A549 (cell line): ENCODE measurements around the gene CFAP97D2.

Experiments
- CHD2 ChIP-seq: fragments of 150-350 bp; IDR thresholded peaks from 2 replicates; pipeline ENCODE4 v1.6.1; 2014; ENCODE audit warnings: low read length; ENCODE audit not compliant: partially characterized antibody
- FOSL2 ChIP-seq, 2 experiments: fragments of 450-650 bp in 1 of 2; fragments of >200 bp in 1 of 2; sonication (Bioruptor Twin) in 1 of 2; formaldehyde crosslinking; IDR thresholded peaks; 2 replicates each; pipeline versions ENCODE4 v1.5.0 to v1.6.1; 2016 to 2020; ENCODE audit warnings: mild to moderate bottlenecking in 1 of 2, moderate library complexity in 1 of 2
- MAZ ChIP-seq: fragments of 150-350 bp; IDR thresholded peaks from 2 replicates; pipeline ENCODE4 v1.6.1; 2014; ENCODE audit warnings: antibody characterized with exemption, low read depth, low read length, borderline replicate concordance
- NFE2L2 ChIP-seq: fragments of 150-350 bp; conservative IDR thresholded peaks from 2 replicates; pipeline ENCODE4 v1.6.1; 2014; ENCODE audit warnings: low read length
- POLR2A ChIP-seq: IDR thresholded peaks from 2 replicates; pipeline ENCODE4 v1.6.1; 2012; ENCODE audit warnings: mild to moderate bottlenecking, low read length
- SMC3 ChIP-seq: fragments of >200 bp; sonication (Bioruptor Twin); formaldehyde crosslinking; IDR thresholded peaks from 3 replicates; pipeline ENCODE4 v1.6.1; 2018; ENCODE audit warnings: inconsistent platforms
- TF ChIP-seq, protein P1 (sequence below): fragments of >200 bp; sonication (Bioruptor Twin); formaldehyde crosslinking; IDR thresholded peaks from 3 replicates; pipeline ENCODE4 v1.5.1; 2016
- TF ChIP-seq, protein P2 (sequence below): fragments of 450-650 bp; IDR thresholded peaks from 2 replicates; pipeline ENCODE4 v1.6.1; 2014; ENCODE audit warnings: antibody characterized with exemption

DNA sequence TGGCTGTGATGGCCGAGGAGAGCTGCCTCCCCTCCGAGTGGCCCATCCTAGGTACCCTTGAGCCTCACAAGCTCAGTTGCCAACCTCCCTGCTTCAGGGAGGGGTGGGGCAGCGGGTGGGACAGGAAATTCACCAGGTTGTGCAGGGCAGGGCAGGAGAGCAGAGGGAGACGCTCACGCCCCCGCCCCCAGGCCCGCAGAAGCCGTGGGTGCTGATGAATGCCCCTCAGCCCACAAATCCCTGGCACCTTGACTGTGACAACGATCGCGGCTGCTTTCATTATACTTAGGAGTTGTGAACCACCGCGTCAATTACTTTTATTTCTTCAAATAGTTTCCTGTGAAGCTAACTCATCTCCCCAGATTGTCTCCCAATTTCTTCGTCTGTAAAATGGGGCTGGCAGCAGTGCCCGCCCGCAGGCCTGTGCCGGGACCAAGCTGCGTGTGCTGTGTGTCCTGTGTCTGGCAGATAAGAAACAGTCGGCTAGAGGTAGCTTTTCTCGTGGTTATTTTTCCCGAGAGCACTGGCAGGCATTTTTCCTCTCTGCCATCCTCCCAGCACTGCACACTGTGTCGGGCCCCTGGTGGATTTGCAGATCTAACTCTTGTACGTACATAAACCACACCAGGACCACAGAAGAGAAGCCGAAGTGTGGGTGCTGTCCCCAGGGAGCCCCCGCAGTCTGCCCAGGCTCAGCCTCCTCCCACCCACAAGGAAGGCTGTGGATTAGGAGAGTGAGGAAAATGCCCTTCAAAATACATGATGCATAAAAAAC, 38.7 kb upstream of the CFAP97D2 start:
- TF ChIP-seq, protein P1, sequence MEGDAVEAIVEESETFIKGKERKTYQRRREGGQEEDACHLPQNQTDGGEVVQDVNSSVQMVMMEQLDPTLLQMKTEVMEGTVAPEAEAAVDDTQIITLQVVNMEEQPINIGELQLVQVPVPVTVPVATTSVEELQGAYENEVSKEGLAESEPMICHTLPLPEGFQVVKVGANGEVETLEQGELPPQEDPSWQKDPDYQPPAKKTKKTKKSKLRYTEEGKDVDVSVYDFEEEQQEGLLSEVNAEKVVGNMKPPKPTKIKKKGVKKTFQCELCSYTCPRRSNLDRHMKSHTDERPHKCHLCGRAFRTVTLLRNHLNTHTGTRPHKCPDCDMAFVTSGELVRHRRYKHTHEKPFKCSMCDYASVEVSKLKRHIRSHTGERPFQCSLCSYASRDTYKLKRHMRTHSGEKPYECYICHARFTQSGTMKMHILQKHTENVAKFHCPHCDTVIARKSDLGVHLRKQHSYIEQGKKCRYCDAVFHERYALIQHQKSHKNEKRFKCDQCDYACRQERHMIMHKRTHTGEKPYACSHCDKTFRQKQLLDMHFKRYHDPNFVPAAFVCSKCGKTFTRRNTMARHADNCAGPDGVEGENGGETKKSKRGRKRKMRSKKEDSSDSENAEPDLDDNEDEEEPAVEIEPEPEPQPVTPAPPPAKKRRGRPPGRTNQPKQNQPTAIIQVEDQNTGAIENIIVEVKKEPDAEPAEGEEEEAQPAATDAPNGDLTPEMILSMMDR, result no peak
- no peak for TF ChIP-seq POLR2A
- TF ChIP-seq SMC3, result no peak
- TF ChIP-seq CHD2, result no peak
- TF ChIP-seq NFE2L2, result no peak
- TF ChIP-seq, protein P2, sequence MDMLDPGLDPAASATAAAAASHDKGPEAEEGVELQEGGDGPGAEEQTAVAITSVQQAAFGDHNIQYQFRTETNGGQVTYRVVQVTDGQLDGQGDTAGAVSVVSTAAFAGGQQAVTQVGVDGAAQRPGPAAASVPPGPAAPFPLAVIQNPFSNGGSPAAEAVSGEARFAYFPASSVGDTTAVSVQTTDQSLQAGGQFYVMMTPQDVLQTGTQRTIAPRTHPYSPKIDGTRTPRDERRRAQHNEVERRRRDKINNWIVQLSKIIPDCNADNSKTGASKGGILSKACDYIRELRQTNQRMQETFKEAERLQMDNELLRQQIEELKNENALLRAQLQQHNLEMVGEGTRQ, result no peak
- no peak for TF ChIP-seq FOSL2 (IDR thresholded peaks at IDR 0.05)
- TF ChIP-seq FOSL2 (CRISPR knock-in tag; IDR thresholded peaks at IDR 0.05), result no peak
- no peak for TF ChIP-seq MAZ
